Ovary (tissue), 3 donors: ENCODE results near the gene INSR.

Source experiments
- POLR2A ChIP-seq: fragments of 450-650 bp; IDR thresholded peaks from one replicate; pipeline ENCODE4 v1.6.1; 2017; ENCODE audit warnings: antibody characterized with exemption, mild to moderate bottlenecking, moderate library complexity
- TF ChIP-seq, protein P1 (sequence below), 3 donors: fragments of 450-650 bp in 2 of 3; fragments of 200-600 bp in 1 of 3; IDR thresholded peaks; one replicate each; pipeline versions ENCODE4 v1.5.1 to v1.8.0; 2016 to 2022; ENCODE audit warnings: antibody characterized with exemption in 3 of 3, mild to moderate bottlenecking in 1 of 3
- donor health status: DM: no; HTN: no; CAD: no.

DNA sequence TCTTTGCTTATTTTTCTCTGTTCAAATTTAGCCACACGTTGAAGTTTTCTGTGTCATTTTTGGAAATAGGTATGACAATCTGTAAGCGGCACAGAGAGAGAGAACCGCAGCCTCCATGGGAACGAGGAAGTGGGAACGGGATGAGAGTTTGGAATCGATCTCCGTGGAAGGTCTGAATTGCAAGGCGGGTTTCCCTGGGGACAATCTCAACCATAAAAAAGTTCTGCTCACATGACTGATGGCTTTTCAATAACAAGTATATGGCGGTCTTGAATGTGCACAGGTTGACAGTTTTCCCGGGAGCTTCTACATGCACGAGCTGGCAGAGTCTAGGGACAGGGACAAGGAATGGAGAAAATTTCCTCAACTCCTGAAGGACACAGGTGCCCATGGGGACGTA is 90.9 kb downstream of the INSR start:
- TF ChIP-seq POLR2A = no peak
- TF ChIP-seq, protein P1, sequence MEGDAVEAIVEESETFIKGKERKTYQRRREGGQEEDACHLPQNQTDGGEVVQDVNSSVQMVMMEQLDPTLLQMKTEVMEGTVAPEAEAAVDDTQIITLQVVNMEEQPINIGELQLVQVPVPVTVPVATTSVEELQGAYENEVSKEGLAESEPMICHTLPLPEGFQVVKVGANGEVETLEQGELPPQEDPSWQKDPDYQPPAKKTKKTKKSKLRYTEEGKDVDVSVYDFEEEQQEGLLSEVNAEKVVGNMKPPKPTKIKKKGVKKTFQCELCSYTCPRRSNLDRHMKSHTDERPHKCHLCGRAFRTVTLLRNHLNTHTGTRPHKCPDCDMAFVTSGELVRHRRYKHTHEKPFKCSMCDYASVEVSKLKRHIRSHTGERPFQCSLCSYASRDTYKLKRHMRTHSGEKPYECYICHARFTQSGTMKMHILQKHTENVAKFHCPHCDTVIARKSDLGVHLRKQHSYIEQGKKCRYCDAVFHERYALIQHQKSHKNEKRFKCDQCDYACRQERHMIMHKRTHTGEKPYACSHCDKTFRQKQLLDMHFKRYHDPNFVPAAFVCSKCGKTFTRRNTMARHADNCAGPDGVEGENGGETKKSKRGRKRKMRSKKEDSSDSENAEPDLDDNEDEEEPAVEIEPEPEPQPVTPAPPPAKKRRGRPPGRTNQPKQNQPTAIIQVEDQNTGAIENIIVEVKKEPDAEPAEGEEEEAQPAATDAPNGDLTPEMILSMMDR (IDR thresholded peaks at IDR 0.05) = no peak
